CD4-positive, alpha-beta T cell treated with Interleukin-15 for 1 hour (primary cell): Measurements from ENCODE around the gene PKNOX2.

Experiments used
- DNase-seq: peaks from one replicate; pipeline ENCODE4 v3.0.0-alpha.2; 2020

The PKNOX2 gene

GRCh38 chr11:125370561-125371389, 206.2 kb downstream of the PKNOX2 start:
- no peak for DNase-seq

- DNase-seq = no peak
These were observed 206.9 kb downstream of the PKNOX2 start for GRCh38 chr11:125371431-125371935.

- DNase-seq = no peak
These were observed 207.5 kb downstream of the PKNOX2 start for GRCh38 chr11:125372088-125372487.

- no peak for DNase-seq
These were observed 208.4 kb downstream of the PKNOX2 start for GRCh38 chr11:125372911-125373310.

- no peak for DNase-seq
These were observed 209.2 kb downstream of the PKNOX2 start for GRCh38 chr11:125373426-125374391.

- no peak for DNase-seq
These were observed 209.8 kb downstream of the PKNOX2 start for GRCh38 chr11:125374398-125374797.

- no peak for DNase-seq
These were observed 210.6 kb downstream of the PKNOX2 start for GRCh38 chr11:125375146-125375545.

- no peak for DNase-seq
These were observed 211.6 kb downstream of the PKNOX2 start for GRCh38 chr11:125376117-125376516.

- no peak for DNase-seq
These were observed 212.3 kb downstream of the PKNOX2 start for GRCh38 chr11:125376856-125377255.

- DNase-seq = no peak
These were observed 213.5 kb downstream of the PKNOX2 start for GRCh38 chr11:125378083-125378482.

GRCh38 chr11:125378571-125378970, 214.0 kb downstream of the PKNOX2 start:
- no peak for DNase-seq

GRCh38 chr11:125379565-125379964, 215.0 kb downstream of the PKNOX2 start:
- DNase-seq = no peak

GRCh38 chr11:125379981-125380380, 215.4 kb downstream of the PKNOX2 start:
- no peak for DNase-seq

GRCh38 chr11:125380756-125381445, 216.3 kb downstream of the PKNOX2 start:
- DNase-seq = no peak

GRCh38 chr11:125381499-125382044, 217.0 kb downstream of the PKNOX2 start:
- DNase-seq = no peak

- no peak for DNase-seq
These were observed 217.8 kb downstream of the PKNOX2 start for GRCh38 chr11:125382314-125382791.

GRCh38 chr11:125382822-125383221, 218.3 kb downstream of the PKNOX2 start:
- DNase-seq = no peak

GRCh38 chr11:125384825-125385224, 220.3 kb downstream of the PKNOX2 start:
- no peak for DNase-seq

GRCh38 chr11:125387901-125388300, 223.3 kb downstream of the PKNOX2 start:
- DNase-seq = no peak

- DNase-seq = no peak
These were observed 224.1 kb downstream of the PKNOX2 start for GRCh38 chr11:125388611-125389010.

- DNase-seq = no peak
These were observed 225.0 kb downstream of the PKNOX2 start for GRCh38 chr11:125389339-125390166.
